Effector memory CD8-positive, alpha-beta T cell (primary cell): Measurements from ENCODE around the gene PHACTR4.
"Not testable (repeated sequence)": the region's sequence is repeated elsewhere in the genome, so short reads cannot be mapped to it uniquely, and the experiment has no call there.

Experiments used
- ATAC-seq: fragments of 150-1000 bp; cut with Tn5 transposase; replicated peaks from 2 replicates; pipeline ENCODE4 v1.10.0; 2021; ENCODE audit warnings: mild to moderate bottlenecking, moderate library complexity
- DNase-seq, 3 experiments: peaks; one replicate each; pipeline ENCODE4 v3.0.0; 2021
- H3K27ac Mint-ChIP-seq, 2 donors: one replicate each; pipeline ENCODE4 v1.8.0; 2022; ENCODE audit warnings: mild to moderate bottlenecking in 2 of 2, mixed read lengths in 2 of 2, moderate library complexity in 2 of 2
- H3K27me3 Mint-ChIP-seq, 2 donors: one replicate each; pipeline ENCODE4 v1.8.0; 2022; ENCODE audit warnings: mixed read lengths in 2 of 2
- H3K36me3 Mint-ChIP-seq: one replicate; pipeline ENCODE4 v1.8.0; 2022; ENCODE audit warnings: mild to moderate bottlenecking, moderate library complexity, mixed read lengths; ENCODE audit not compliant: insufficient read depth
- H3K4me1 Mint-ChIP-seq, 2 donors: one replicate each; pipeline ENCODE4 v1.8.0; 2022; ENCODE audit warnings: low read depth in 2 of 2, mixed read lengths in 2 of 2
- H3K4me3 Mint-ChIP-seq, 2 donors: one replicate each; pipeline ENCODE4 v1.8.0; 2022; ENCODE audit warnings: mild to moderate bottlenecking in 2 of 2, mixed read lengths in 2 of 2, moderate library complexity in 2 of 2
- H3K9me3 Mint-ChIP-seq, 2 donors: one replicate each; pipeline ENCODE4 v1.8.0; 2022; ENCODE audit warnings: mixed read lengths in 2 of 2

The PHACTR4 gene

GRCh38 chr1:28518000-28518744 is 148.6 kb downstream of the PHACTR4 start:
- H3K36me3 Mint-ChIP-seq = peaks cover 33% of the 10 kb centered on the region
- H3K27ac Mint-ChIP-seq = peak overlapping the region; percentile 84 to 88
- DNase-seq (peak; percentile 84 to 90 (median 89)), ATAC-seq (peak; percentile 78)
- peak overlapping the region; percentile 83 to 84 for H3K4me3 Mint-ChIP-seq
- no peaks in the 10 kb centered on the region for H3K9me3 Mint-ChIP-seq
- no peaks in the 10 kb centered on the region for H3K27me3 Mint-ChIP-seq
- peaks cover 15 to 22% of the 10 kb centered on the region in 2 donors for H3K4me1 Mint-ChIP-seq

DNA sequence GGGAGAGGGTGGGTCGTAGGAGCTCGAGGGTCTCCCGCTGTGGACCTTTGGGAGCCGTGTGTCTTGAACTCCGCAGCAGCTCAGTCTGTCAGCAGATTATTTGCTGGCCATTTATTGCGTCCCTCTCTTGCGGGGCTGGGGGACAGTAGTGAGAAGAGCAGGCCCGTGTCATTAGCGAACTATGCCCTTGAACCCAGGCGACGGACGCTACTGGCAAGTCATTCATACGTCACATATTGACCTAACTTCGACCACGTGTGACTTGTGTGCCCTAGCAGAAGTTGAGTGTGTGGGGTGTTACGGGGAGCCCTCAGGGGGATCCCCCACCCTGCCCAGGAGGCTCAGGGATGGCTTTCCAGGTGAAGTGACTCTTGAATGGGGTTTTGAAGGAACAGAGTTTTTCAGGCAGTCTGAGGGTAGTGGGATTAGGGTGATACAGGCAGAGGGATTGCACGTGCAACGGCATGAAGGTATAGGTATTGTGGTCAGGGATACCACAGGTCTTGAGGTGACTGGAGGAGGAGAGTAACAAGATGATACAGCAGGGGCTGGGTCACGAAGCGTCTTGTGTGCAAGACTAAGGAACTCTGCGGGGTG is 149.3 kb downstream of the PHACTR4 start:
- no peaks in the 10 kb centered on the region for H3K27me3 Mint-ChIP-seq
- peak; percentile 59 for ATAC-seq
- H3K27ac Mint-ChIP-seq = peak overlapping the region; percentile 79 to 84
- no peaks in the 10 kb centered on the region for H3K9me3 Mint-ChIP-seq
- DNase-seq = peak; percentile 25 to 35 (median 30)
- H3K4me3 Mint-ChIP-seq = peak overlapping the region; percentile 63 to 73
- peaks cover 15 to 22% of the 10 kb centered on the region in 2 donors for H3K4me1 Mint-ChIP-seq
- H3K36me3 Mint-ChIP-seq = peaks cover 28% of the 10 kb centered on the region

- Mint-ChIP-seq H3K4me1 (peaks cover 15 to 22% of the 10 kb centered on the region in 2 donors), H3K36me3 (peaks cover 18% of the 10 kb centered on the region), H3K27ac (peak overlapping the region in 1 of 2 donors; percentile 78), H3K27me3 (no peaks in the 10 kb centered on the region), H3K9me3 (no peaks in the 10 kb centered on the region), H3K4me3 (peak overlapping the region in 1 of 2 donors; percentile 73)
- ATAC-seq = no peak
- DNase-seq = no peak
Measured at GRCh38 chr1:28519946-28520725, 150.6 kb downstream of the PHACTR4 start.

DNA sequence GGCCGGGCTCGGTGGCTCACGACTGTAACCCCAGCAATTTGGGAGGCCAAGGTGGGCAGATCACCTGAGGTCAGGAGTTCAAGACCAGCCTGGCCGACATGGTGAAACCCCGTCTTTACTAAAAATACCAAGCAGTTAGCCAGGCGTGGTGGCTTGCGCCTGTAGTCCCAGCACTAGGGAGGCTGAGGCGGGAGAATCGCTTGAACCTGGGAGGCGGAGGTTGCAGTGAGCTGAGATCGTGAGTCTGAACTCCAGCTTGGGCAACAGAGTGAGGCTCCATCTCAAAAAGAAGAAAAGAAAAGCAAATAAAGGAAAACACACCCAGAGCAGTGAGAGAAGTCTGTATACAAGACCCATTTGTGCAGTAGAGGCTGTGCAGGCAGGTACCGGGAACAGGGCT is 151.3 kb downstream of the PHACTR4 start:
- not testable (repeated sequence) for H3K27me3 Mint-ChIP-seq, DNase-seq, H3K4me3 Mint-ChIP-seq, H3K27ac Mint-ChIP-seq, H3K9me3 Mint-ChIP-seq, ATAC-seq
- Mint-ChIP-seq H3K36me3 (peaks cover 14% of the 10 kb centered on the region), H3K4me1 (peaks cover 15 to 22% of the 10 kb centered on the region in 2 donors)

- Mint-ChIP-seq H3K27ac (no peak overlapping the region), H3K9me3 (no peaks in the 10 kb centered on the region), H3K4me1 (peaks cover 15 to 21% of the 10 kb centered on the region in 2 donors), H3K27me3 (no peaks in the 10 kb centered on the region), H3K36me3 (peaks cover 14% of the 10 kb centered on the region), H3K4me3 (no peak overlapping the region)
- no peak for ATAC-seq
- no peak for DNase-seq
Measured at GRCh38 chr1:28521502-28522164, 152.1 kb downstream of the PHACTR4 start.

GRCh38 chr1:28522537-28522936 is 153.0 kb downstream of the PHACTR4 start:
- H3K4me3 Mint-ChIP-seq, DNase-seq, H3K27ac Mint-ChIP-seq, ATAC-seq, H3K9me3 Mint-ChIP-seq, H3K36me3 Mint-ChIP-seq, H3K27me3 Mint-ChIP-seq: not testable (repeated sequence)
- H3K4me1 Mint-ChIP-seq = peaks cover 10 to 17% of the 10 kb centered on the region in 2 donors

DNA sequence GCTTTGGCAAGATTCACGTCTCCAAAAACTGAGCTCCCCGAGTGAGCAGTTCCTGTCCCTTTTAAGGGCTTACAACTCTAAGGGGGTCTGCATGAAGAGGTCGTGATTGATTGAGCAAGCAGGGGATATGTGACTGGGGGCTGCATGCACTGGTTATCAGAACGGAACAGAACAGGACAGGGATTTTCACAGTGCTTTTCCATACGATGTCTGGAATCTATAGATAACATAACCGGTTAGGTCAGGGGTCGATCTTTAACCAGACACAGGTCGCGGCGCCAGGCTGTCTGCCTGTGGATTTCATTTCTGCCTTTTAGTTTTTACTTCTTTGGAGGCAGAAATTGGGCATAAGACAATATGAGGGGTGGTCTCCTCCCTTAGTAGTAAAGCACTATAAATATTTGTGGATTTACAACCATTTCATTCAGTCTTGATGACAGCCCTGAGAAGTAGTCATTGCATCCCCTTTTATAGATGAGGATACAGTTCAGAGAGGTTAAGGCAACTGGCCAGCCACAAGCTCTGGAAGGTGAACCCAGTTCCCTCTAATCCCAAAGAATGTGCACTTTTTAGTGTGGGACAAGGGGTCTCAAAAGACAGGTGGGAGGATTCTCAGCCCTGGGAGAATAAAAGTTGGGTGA is 155.6 kb downstream of the PHACTR4 start:
- H3K9me3 Mint-ChIP-seq, DNase-seq, H3K4me1 Mint-ChIP-seq, H3K27me3 Mint-ChIP-seq, ATAC-seq, H3K4me3 Mint-ChIP-seq, H3K36me3 Mint-ChIP-seq: not testable (repeated sequence)
- H3K27ac Mint-ChIP-seq = peak overlapping the region in 1 of 2 donors; percentile 41

DNA sequence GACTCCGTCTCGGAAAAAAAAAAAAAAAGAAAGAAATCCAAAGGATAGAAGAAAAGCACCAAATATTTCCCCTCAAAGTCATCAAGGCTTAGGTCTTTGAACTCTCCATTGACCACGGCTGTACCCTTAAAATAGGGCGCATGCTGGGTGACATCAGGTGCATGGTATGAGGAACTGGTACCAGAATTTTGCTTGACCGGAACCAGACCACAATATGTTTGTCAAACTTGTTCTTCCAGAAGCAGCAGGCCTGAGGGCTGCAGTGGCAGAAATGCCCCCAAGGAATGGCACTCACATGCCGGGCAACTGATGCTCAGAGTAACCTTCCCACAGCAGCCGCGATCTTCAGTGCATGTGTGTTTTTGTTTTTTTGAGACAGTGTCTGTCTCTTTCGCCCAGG is 157.3 kb downstream of the PHACTR4 start:
- DNase-seq = no peak
- ATAC-seq = no peak
- no peak overlapping the region for H3K27ac Mint-ChIP-seq

DNA sequence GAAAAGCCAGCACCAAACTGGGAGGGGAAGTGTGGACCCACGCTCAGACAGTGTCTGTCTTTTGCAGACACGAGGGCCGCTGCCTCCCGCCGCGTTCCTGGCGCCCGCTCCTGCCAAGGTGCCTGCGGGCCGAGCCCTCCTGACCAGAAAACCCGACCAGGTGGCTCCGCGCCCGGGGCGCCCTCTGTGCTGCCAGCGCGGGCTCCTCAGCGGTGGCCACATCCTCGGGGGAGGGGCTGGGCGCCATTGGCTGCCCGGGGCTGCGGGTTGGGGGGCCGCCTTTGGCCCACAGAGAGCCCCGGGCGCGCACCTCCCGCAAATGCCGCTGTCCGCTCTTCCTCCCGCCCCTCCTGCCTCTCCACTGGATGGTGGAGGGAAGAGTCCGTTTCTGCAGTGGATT is 160.9 kb downstream of the PHACTR4 start:
- no peaks in the 10 kb centered on the region for H3K27me3 Mint-ChIP-seq
- H3K4me3 Mint-ChIP-seq = no peak overlapping the region
- H3K9me3 Mint-ChIP-seq = no peaks in the 10 kb centered on the region
- DNase-seq = no peak
- H3K27ac Mint-ChIP-seq = no peak overlapping the region
- no peak for ATAC-seq
- peaks cover 0 to 4% of the 10 kb centered on the region in 2 donors for H3K4me1 Mint-ChIP-seq
- H3K36me3 Mint-ChIP-seq = peaks cover 17% of the 10 kb centered on the region

More for the DNA sequence above, 157.3 kb downstream of the PHACTR4 start:
- no peaks in the 10 kb centered on the region for H3K27me3 Mint-ChIP-seq
- peaks cover 2 to 4% of the 10 kb centered on the region in 2 donors for H3K4me1 Mint-ChIP-seq
- no peak overlapping the region for H3K4me3 Mint-ChIP-seq
- H3K36me3 Mint-ChIP-seq = peaks cover 9% of the 10 kb centered on the region
- no peaks in the 10 kb centered on the region for H3K9me3 Mint-ChIP-seq

DNA sequence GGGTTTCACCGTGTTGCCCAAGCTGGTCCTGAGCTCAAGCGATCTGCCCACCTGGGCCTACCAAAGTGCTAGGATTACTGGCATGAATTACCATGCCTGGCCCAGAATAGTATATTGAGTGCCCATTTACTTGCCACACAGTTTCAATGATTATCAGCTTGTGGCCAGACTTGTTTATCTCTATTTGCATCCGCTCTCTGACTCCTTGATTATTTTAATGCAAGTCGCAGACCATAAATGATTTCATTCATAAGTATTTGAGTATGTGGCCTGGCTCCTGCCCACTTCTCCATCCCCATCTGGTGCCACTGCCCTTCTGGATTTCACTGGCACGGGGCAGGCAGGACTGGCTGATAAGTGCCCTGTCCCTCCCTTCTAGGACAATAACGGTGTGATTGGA is 165.1 kb downstream of the PHACTR4 start:
- no peak for ATAC-seq
- Mint-ChIP-seq H3K27me3 (no peaks in the 10 kb centered on the region), H3K36me3 (peaks cover 27% of the 10 kb centered on the region), H3K4me1 (peaks cover 0 to 4% of the 10 kb centered on the region in 2 donors), H3K9me3 (no peaks in the 10 kb centered on the region), H3K27ac (no peak overlapping the region), H3K4me3 (no peak overlapping the region)
- DNase-seq = no peak

- no peaks in the 10 kb centered on the region for H3K27me3 Mint-ChIP-seq
Measured at GRCh38 chr1:28535180-28535579, 165.6 kb downstream of the PHACTR4 start.

GRCh38 chr1:28537457-28538199 is 168.1 kb downstream of the PHACTR4 start:
- H3K4me1 Mint-ChIP-seq = no peaks in the 10 kb centered on the region
- DNase-seq (no peak), ATAC-seq (no peak)
- H3K4me3 Mint-ChIP-seq = no peak overlapping the region
- no peaks in the 10 kb centered on the region for H3K9me3 Mint-ChIP-seq
- peak overlapping the region; percentile 41 to 64 for H3K27ac Mint-ChIP-seq
- H3K36me3 Mint-ChIP-seq = peaks cover 23% of the 10 kb centered on the region
- H3K27me3 Mint-ChIP-seq = no peaks in the 10 kb centered on the region

More at GRCh38 chr1:28535180-28535579, 165.6 kb downstream of the PHACTR4 start:
- ATAC-seq (no peak), DNase-seq (no peak)
- Mint-ChIP-seq H3K4me1 (peaks cover 0 to 4% of the 10 kb centered on the region in 2 donors), H3K27ac (no peak overlapping the region), H3K36me3 (peaks cover 29% of the 10 kb centered on the region), H3K9me3 (no peaks in the 10 kb centered on the region), H3K4me3 (no peak overlapping the region)
